Keratinocyte (primary cell): ENCODE measurements around the gene ABHD10. TPM values are rescaled to one million over a fixed set of nuclear protein-coding genes. Genes with fewer than 3 reads are reported as not detected.

Experiments
- DNase-seq: peaks from one replicate; pipeline ENCODE4 v3.0.0-alpha.2; 2011; ENCODE audit warnings: low read depth, missing footprints, low spot score
- FAIRE-seq: peaks from 2 replicates; lab custom pipeline; 2011; peaks lifted over from hg19 to GRCh38; lab: Jason Lieb, UNC
- H2AFZ ChIP-seq: 2 replicates; pipeline ENCODE4 v1.6.0; 2012; ENCODE audit warnings: low read length, control low read depth, inconsistent platforms; ENCODE audit not compliant: control insufficient read depth
- H3K27ac ChIP-seq: 2 replicates; pipeline ENCODE4 v1.5.1; 2011; ENCODE audit warnings: low read length; ENCODE audit not compliant: control insufficient read depth, insufficient read depth
- H3K27me3 ChIP-seq: 3 replicates; pipeline ENCODE4 v1.6.0; 2011; ENCODE audit warnings: low read length; ENCODE audit not compliant: control insufficient read depth, insufficient read depth; ENCODE audit errors: extremely low read depth
- H3K36me3 ChIP-seq, 2 experiments: 2 replicates in 1 of 2; 3 replicates in 1 of 2; pipeline ENCODE4 v1.5.1; 2011; ENCODE audit warnings: low read length in 2 of 2, mild to moderate bottlenecking in 1 of 2; ENCODE audit not compliant: control insufficient read depth in 2 of 2, insufficient read depth in 2 of 2; ENCODE audit errors: extremely low read depth in 1 of 2
- H3K4me1 ChIP-seq: 3 replicates; pipeline ENCODE4 v1.5.1; 2011; ENCODE audit warnings: low read length; ENCODE audit not compliant: control insufficient read depth, insufficient read depth; ENCODE audit errors: extremely low read depth
- H3K4me2 ChIP-seq: 3 replicates; pipeline ENCODE4 v1.6.0; 2011; ENCODE audit warnings: low read depth, low read length; ENCODE audit not compliant: control insufficient read depth, insufficient read depth; ENCODE audit errors: extremely low read depth
- H3K4me3 ChIP-seq, 3 experiments: fragments of 200-600 bp in 1 of 3; sonication (generic) in 1 of 3; 2 replicates in 2 of 3; 3 replicates in 1 of 3; pipeline ENCODE4 v1.5.1; 2011 to 2016; ENCODE audit warnings: low read length in 3 of 3, mild to moderate bottlenecking in 3 of 3, control low read depth in 2 of 3, inconsistent platforms in 1 of 3, low read depth in 1 of 3, mixed read lengths in 1 of 3, mixed run types in 1 of 3, moderate library complexity in 1 of 3; ENCODE audit not compliant: control insufficient read depth in 2 of 3, insufficient read depth in 2 of 3; ENCODE audit errors: extremely low read depth in 1 of 3
- H3K79me2 ChIP-seq: 2 replicates; pipeline ENCODE4 v1.6.0; 2012; ENCODE audit warnings: low read length; ENCODE audit not compliant: control insufficient read depth, insufficient read depth
- H3K9ac ChIP-seq: 3 replicates; pipeline ENCODE4 v1.6.0; 2011; ENCODE audit warnings: low read length; ENCODE audit not compliant: control insufficient read depth, insufficient read depth; ENCODE audit errors: extremely low read depth
- H3K9me1 ChIP-seq: 3 replicates; pipeline ENCODE4 v1.6.0; 2011; ENCODE audit warnings: low read length; ENCODE audit not compliant: control insufficient read depth, insufficient read depth; ENCODE audit errors: extremely low read depth
- H3K9me3 ChIP-seq: 2 replicates; pipeline ENCODE4 v1.5.1; 2012; ENCODE audit warnings: low read depth, low read length; ENCODE audit not compliant: control insufficient read depth
- H4K20me1 ChIP-seq: 3 replicates; pipeline ENCODE4 v1.6.0; 2011; ENCODE audit warnings: low read length; ENCODE audit not compliant: control insufficient read depth, insufficient read depth; ENCODE audit errors: extremely low read depth
- CTCF ChIP-seq, 3 experiments: IDR thresholded peaks in 1 of 3; conservative IDR thresholded peaks in 1 of 3; optimal IDR thresholded peaks in 1 of 3; 2 replicates in 2 of 3; 3 replicates in 1 of 3; pipeline versions ENCODE3 to v1.5.1; 2011; ENCODE audit warnings: low read length in 3 of 3, mild to moderate bottlenecking in 3 of 3, moderate library complexity in 2 of 3, control low read depth in 1 of 3, inconsistent platforms in 1 of 3; ENCODE audit not compliant: insufficient read depth in 2 of 3; ENCODE audit errors: extremely low read depth in 1 of 3
- EZH2 ChIP-seq: IDR thresholded peaks from one replicate; pipeline ENCODE4 v1.6.1; 2012; ENCODE audit warnings: inconsistent platforms, mild to moderate bottlenecking, low read length, moderate library complexity
- dilution Hi-C: fragments of 300-500 bp; cut with MboI; formaldehyde crosslinking; loops from one replicate; pipeline ENCODE4 v1.7.0; 2020; ENCODE audit warnings: low sequenced_read_pairs; ENCODE audit not compliant: extremely low pct_ligation_motif_present
- polyA plus RNA-seq, 5 experiments: library from polyadenylated mRNA; depleted of rRNA in 3 of 5; stranded (reverse) in 3 of 5; stranded (forward) in 1 of 5; unstranded in 1 of 5; fragments of >200 nt; gene quantifications; 1 replicate in 1 of 5; 2 replicates in 3 of 5; 3 replicates in 1 of 5; pipeline versions ENCODE4 v1.2.1 to v1.2.3, GENCODE V29; 2011 to 2012; ENCODE audit warnings: missing spikeins in 2 of 5, low read depth in 1 of 5, low replicate concordance in 1 of 5

ABHD10 gene
- polyA plus RNA-seq, 1 donor (not counting 4 experiments of a cell fraction or from before 2014, with no cell fraction given): 22.2 TPM

- no peak for TF ChIP-seq CTCF (optimal IDR thresholded peaks at IDR 0.05 in 1 of 3, IDR thresholded peaks at IDR 0.05 in 1 of 3, conservative IDR thresholded peaks at IDR 0.05 in 1 of 3; ENCODE audit: extremely low read depth in 1 of 3, insufficient read depth in 2 of 3, low read length in 3 of 3)
- no peak for TF ChIP-seq EZH2
- H3K4me2 ChIP-seq: peak overlapping the region; percentile 50
- no peaks in the 10 kb centered on the region for H3K9me3 ChIP-seq
- FAIRE-seq (peak; percentile 84), DNase-seq (peak; percentile 83)
- no peaks in the 10 kb centered on the region for H4K20me1 ChIP-seq
- dilution Hi-C loops: no loop called here
- H3K79me2 ChIP-seq: peaks cover 2% of the 10 kb centered on the region
- H3K4me3 ChIP-seq: no peak overlapping the region
- H3K9ac ChIP-seq: no peak overlapping the region
- H3K27ac ChIP-seq: peak overlapping the region; percentile 50
- H3K4me1 ChIP-seq: peaks cover 65% of the 10 kb centered on the region
- H3K9me1 ChIP-seq: no peaks in the 10 kb centered on the region
- no peaks in the 10 kb centered on the region for H3K36me3 ChIP-seq
- no peaks in the 10 kb centered on the region for H3K27me3 ChIP-seq
- no peak overlapping the region for H2AFZ ChIP-seq
These were observed 23.5 kb downstream of the ABHD10 start for GRCh38 chr3:112002096-112002971.

- no peak for TF ChIP-seq CTCF (optimal IDR thresholded peaks at IDR 0.05 in 1 of 3, IDR thresholded peaks at IDR 0.05 in 1 of 3, conservative IDR thresholded peaks at IDR 0.05 in 1 of 3; ENCODE audit: extremely low read depth in 1 of 3, insufficient read depth in 2 of 3, low read length in 3 of 3)
- no peak for TF ChIP-seq EZH2
- dilution Hi-C loops: no loop called here
These were observed 24.7 kb downstream of the ABHD10 start for GRCh38 chr3:112003321-112004080.

More at GRCh38 chr3:112003321-112004080, 24.7 kb downstream of the ABHD10 start:
- H3K4me2 ChIP-seq: peak overlapping the region; percentile 42
- no peaks in the 10 kb centered on the region for H3K27me3 ChIP-seq
- FAIRE-seq (peak; percentile 53), DNase-seq (no peak)
- H4K20me1 ChIP-seq: no peaks in the 10 kb centered on the region
- H3K79me2 ChIP-seq: peaks cover 2% of the 10 kb centered on the region
- H3K9me3 ChIP-seq: no peaks in the 10 kb centered on the region
- no peaks in the 10 kb centered on the region for H3K36me3 ChIP-seq
- no peak overlapping the region for H3K4me3 ChIP-seq
- peak overlapping the region; percentile 32 for H3K27ac ChIP-seq
- no peaks in the 10 kb centered on the region for H3K9me1 ChIP-seq
- peaks cover 63% of the 10 kb centered on the region for H3K4me1 ChIP-seq
- H2AFZ ChIP-seq: no peak overlapping the region
- H3K9ac ChIP-seq: no peak overlapping the region
